ENCODE measurements around the gene MEGF11.

The MEGF11 gene

DNA sequence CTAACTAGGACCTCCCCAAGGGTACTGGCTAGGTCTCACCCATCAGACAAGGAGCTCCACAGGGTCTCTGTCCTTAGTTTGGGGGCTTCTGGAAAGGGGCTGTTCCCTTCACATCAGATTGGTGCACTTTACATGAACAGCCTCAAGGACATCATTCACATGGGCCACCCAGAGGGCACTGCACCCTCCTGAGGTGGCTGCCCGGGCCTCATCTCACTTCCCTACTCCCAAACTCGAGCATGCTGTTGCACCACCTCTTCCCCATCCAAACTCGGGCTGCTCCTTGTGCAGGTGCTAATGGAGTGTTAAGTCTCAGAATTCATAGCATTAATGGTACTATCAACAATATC, 336.2 kb downstream of the MEGF11 start:
- Histone ChIP-seq H4K5ac (ENCODE audit: low read length) (no peak overlapping the region), H3K9ac (ENCODE audit: low read length) (no peak overlapping the region), H3K27me3 (ENCODE audit: insufficient read depth, low read length, poor library complexity) (no peaks in the 10 kb centered on the region), H3K4me3 (ENCODE audit: low read length) (no peak overlapping the region), H3K36me3 (ENCODE audit: control insufficient read depth, insufficient read depth, low read length) (no peaks in the 10 kb centered on the region), H2AK5ac (ENCODE audit: low read length) (no peak overlapping the region), H3K56ac (ENCODE audit: low read length) (no peak overlapping the region), H4K8ac (ENCODE audit: low read depth, low read length) (no peak overlapping the region), H3K79me2 (ENCODE audit: control insufficient read depth, insufficient read depth, low read length) (no peaks in the 10 kb centered on the region), H3K27ac (ENCODE audit: low read depth, low read length) (no peak overlapping the region), H3K4ac (ENCODE audit: low read depth, low read length) (no peak overlapping the region), H3K79me1 (ENCODE audit: low read length) (no peaks in the 10 kb centered on the region), H3K23ac (ENCODE audit: low read length) (no peak overlapping the region), H3K18ac (ENCODE audit: low read length) (no peak overlapping the region), H2BK120ac (ENCODE audit: low read depth, low read length) (no peak overlapping the region), H2BK15ac (replicated peaks; ENCODE audit: low read depth) (no peak overlapping the region), H2BK5ac (ENCODE audit: low read length) (no peak overlapping the region), H3K4me2 (ENCODE audit: low read length) (no peak overlapping the region), H3K4me1 (ENCODE audit: control insufficient read depth, low read depth, low read length) (no peaks in the 10 kb centered on the region)
- DNase-seq: no peak
- no CpG with 5 or more reads among the region's 3 CpGs for WGBS (ENCODE audit: extremely low coverage, insufficient coverage, low lambda C conversion rate)

GRCh38 chr15:65916664-65917406, 336.7 kb downstream of the MEGF11 start:
- no peak overlapping the region for H2AK5ac ChIP-seq (ENCODE audit: low read length)
- H3K4me2 ChIP-seq (ENCODE audit: low read length): no peak overlapping the region
- no peaks in the 10 kb centered on the region for H3K79me2 ChIP-seq (ENCODE audit: control insufficient read depth, insufficient read depth, low read length)
- no peaks in the 10 kb centered on the region for H3K36me3 ChIP-seq (ENCODE audit: control insufficient read depth, insufficient read depth, low read length)
- no peaks in the 10 kb centered on the region for H3K79me1 ChIP-seq (ENCODE audit: low read length)
- no peak overlapping the region for H4K5ac ChIP-seq (ENCODE audit: low read length)
- no peak overlapping the region for H4K8ac ChIP-seq (ENCODE audit: low read depth, low read length)
- no peak overlapping the region for H3K18ac ChIP-seq (ENCODE audit: low read length)
- H2BK15ac ChIP-seq (replicated peaks; ENCODE audit: low read depth): no peak overlapping the region
- H3K27ac ChIP-seq (ENCODE audit: low read depth, low read length): no peak overlapping the region
- no peaks in the 10 kb centered on the region for H3K4me1 ChIP-seq (ENCODE audit: control insufficient read depth, low read depth, low read length)
- no peak overlapping the region for H3K4me3 ChIP-seq (ENCODE audit: low read length)
- no peaks in the 10 kb centered on the region for H3K27me3 ChIP-seq (ENCODE audit: insufficient read depth, low read length, poor library complexity)
- H3K23ac ChIP-seq (ENCODE audit: low read length): no peak overlapping the region
- no peak overlapping the region for H2BK120ac ChIP-seq (ENCODE audit: low read depth, low read length)
- no CpG with 5 or more reads among the region's 16 CpGs for WGBS (ENCODE audit: extremely low coverage, insufficient coverage, low lambda C conversion rate)
- no peak overlapping the region for H3K9ac ChIP-seq (ENCODE audit: low read length)
- peak; percentile 82 for DNase-seq
- H3K56ac ChIP-seq (ENCODE audit: low read length): no peak overlapping the region
- no peak overlapping the region for H2BK5ac ChIP-seq (ENCODE audit: low read length)
- H3K4ac ChIP-seq (ENCODE audit: low read depth, low read length): no peak overlapping the region

GRCh38 chr15:65916041-65916663, 337.4 kb downstream of the MEGF11 start:
- Histone ChIP-seq H2AK5ac (ENCODE audit: low read length) (no peak overlapping the region), H2BK5ac (ENCODE audit: low read length) (no peak overlapping the region), H4K8ac (ENCODE audit: low read depth, low read length) (no peak overlapping the region), H3K56ac (ENCODE audit: low read length) (no peak overlapping the region), H3K79me2 (ENCODE audit: control insufficient read depth, insufficient read depth, low read length) (no peaks in the 10 kb centered on the region), H3K79me1 (ENCODE audit: low read length) (no peaks in the 10 kb centered on the region), H3K9ac (ENCODE audit: low read length) (no peak overlapping the region), H4K5ac (ENCODE audit: low read length) (no peak overlapping the region), H3K27me3 (ENCODE audit: insufficient read depth, low read length, poor library complexity) (no peaks in the 10 kb centered on the region), H3K4me3 (ENCODE audit: low read length) (no peak overlapping the region), H3K4me2 (ENCODE audit: low read length) (no peak overlapping the region), H3K27ac (ENCODE audit: low read depth, low read length) (no peak overlapping the region), H3K18ac (ENCODE audit: low read length) (no peak overlapping the region), H3K23ac (ENCODE audit: low read length) (no peak overlapping the region), H3K4me1 (ENCODE audit: control insufficient read depth, low read depth, low read length) (no peaks in the 10 kb centered on the region), H3K36me3 (ENCODE audit: control insufficient read depth, insufficient read depth, low read length) (no peaks in the 10 kb centered on the region), H2BK120ac (ENCODE audit: low read depth, low read length) (no peak overlapping the region), H3K4ac (ENCODE audit: low read depth, low read length) (no peak overlapping the region), H2BK15ac (replicated peaks; ENCODE audit: low read depth) (no peak overlapping the region)
- DNase-seq: no peak
- no CpG with 5 or more reads among the region's 7 CpGs for WGBS (ENCODE audit: extremely low coverage, insufficient coverage, low lambda C conversion rate)

GRCh38 chr15:65914981-65915925, 338.3 kb downstream of the MEGF11 start:
- Histone ChIP-seq H2BK15ac (replicated peaks; ENCODE audit: low read depth) (no peak overlapping the region), H3K9ac (ENCODE audit: low read length) (no peak overlapping the region), H3K4ac (ENCODE audit: low read depth, low read length) (no peak overlapping the region), H3K79me1 (ENCODE audit: low read length) (no peaks in the 10 kb centered on the region), H3K79me2 (ENCODE audit: control insufficient read depth, insufficient read depth, low read length) (no peaks in the 10 kb centered on the region), H3K4me3 (ENCODE audit: low read length) (no peak overlapping the region), H2BK5ac (ENCODE audit: low read length) (no peak overlapping the region), H2AK5ac (ENCODE audit: low read length) (no peak overlapping the region), H3K4me1 (ENCODE audit: control insufficient read depth, low read depth, low read length) (no peaks in the 10 kb centered on the region), H4K5ac (ENCODE audit: low read length) (no peak overlapping the region), H2BK120ac (ENCODE audit: low read depth, low read length) (no peak overlapping the region), H3K56ac (ENCODE audit: low read length) (no peak overlapping the region), H3K27me3 (ENCODE audit: insufficient read depth, low read length, poor library complexity) (no peaks in the 10 kb centered on the region), H3K18ac (ENCODE audit: low read length) (no peak overlapping the region), H3K4me2 (ENCODE audit: low read length) (no peak overlapping the region), H3K36me3 (ENCODE audit: control insufficient read depth, insufficient read depth, low read length) (no peaks in the 10 kb centered on the region), H3K23ac (ENCODE audit: low read length) (no peak overlapping the region), H4K8ac (ENCODE audit: low read depth, low read length) (no peak overlapping the region), H3K27ac (ENCODE audit: low read depth, low read length) (no peak overlapping the region)
- no peak for DNase-seq
- no CpG with 5 or more reads among the region's 8 CpGs for WGBS (ENCODE audit: extremely low coverage, insufficient coverage, low lambda C conversion rate)

DNA sequence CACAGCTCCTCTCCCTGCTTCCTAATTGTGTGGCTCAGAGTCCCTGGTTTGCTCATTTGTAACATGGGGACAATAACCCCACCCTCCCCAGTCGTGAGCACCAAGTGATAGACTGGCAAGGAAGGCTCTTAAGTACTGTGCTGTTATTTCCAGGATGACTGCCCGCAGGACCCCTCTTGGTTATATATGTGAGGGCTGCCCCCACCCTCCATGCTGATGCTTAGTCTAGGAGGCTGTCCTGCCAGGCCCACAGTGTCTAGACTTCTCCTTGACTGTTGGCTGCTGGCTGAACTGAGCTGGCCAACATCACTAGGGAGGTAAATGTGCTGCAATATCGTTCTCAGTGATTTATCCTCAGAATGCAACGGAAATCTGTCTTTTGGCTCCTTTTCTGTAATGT, 339.2 kb downstream of the MEGF11 start:
- Histone ChIP-seq H3K4me2 (ENCODE audit: low read length) (no peak overlapping the region), H3K36me3 (ENCODE audit: control insufficient read depth, insufficient read depth, low read length) (no peaks in the 10 kb centered on the region), H3K56ac (ENCODE audit: low read length) (no peak overlapping the region), H4K8ac (ENCODE audit: low read depth, low read length) (no peak overlapping the region), H3K18ac (ENCODE audit: low read length) (no peak overlapping the region), H3K4ac (ENCODE audit: low read depth, low read length) (no peak overlapping the region), H2BK120ac (ENCODE audit: low read depth, low read length) (no peak overlapping the region), H3K79me1 (ENCODE audit: low read length) (no peaks in the 10 kb centered on the region), H2BK15ac (replicated peaks; ENCODE audit: low read depth) (no peak overlapping the region), H3K9ac (ENCODE audit: low read length) (no peak overlapping the region), H3K23ac (ENCODE audit: low read length) (no peak overlapping the region), H3K27ac (ENCODE audit: low read depth, low read length) (no peak overlapping the region), H3K27me3 (ENCODE audit: insufficient read depth, low read length, poor library complexity) (no peaks in the 10 kb centered on the region), H3K79me2 (ENCODE audit: control insufficient read depth, insufficient read depth, low read length) (no peaks in the 10 kb centered on the region), H3K4me1 (ENCODE audit: control insufficient read depth, low read depth, low read length) (no peaks in the 10 kb centered on the region), H2AK5ac (ENCODE audit: low read length) (no peak overlapping the region), H3K4me3 (ENCODE audit: low read length) (no peak overlapping the region), H4K5ac (ENCODE audit: low read length) (no peak overlapping the region), H2BK5ac (ENCODE audit: low read length) (no peak overlapping the region)
- no peak for DNase-seq
- no CpG with 5 or more reads among the region's 4 CpGs for WGBS (ENCODE audit: extremely low coverage, insufficient coverage, low lambda C conversion rate)
